ENCODE results near the gene PDGFA. TPM values are rescaled to one million over a fixed set of nuclear protein-coding genes. Genes with fewer than 3 reads are reported as not detected.

Gene PDGFA
- total RNA-seq, 4 donors from 2014 or later: 10.8 to 31.7 (median 26.0) TPM

DNA sequence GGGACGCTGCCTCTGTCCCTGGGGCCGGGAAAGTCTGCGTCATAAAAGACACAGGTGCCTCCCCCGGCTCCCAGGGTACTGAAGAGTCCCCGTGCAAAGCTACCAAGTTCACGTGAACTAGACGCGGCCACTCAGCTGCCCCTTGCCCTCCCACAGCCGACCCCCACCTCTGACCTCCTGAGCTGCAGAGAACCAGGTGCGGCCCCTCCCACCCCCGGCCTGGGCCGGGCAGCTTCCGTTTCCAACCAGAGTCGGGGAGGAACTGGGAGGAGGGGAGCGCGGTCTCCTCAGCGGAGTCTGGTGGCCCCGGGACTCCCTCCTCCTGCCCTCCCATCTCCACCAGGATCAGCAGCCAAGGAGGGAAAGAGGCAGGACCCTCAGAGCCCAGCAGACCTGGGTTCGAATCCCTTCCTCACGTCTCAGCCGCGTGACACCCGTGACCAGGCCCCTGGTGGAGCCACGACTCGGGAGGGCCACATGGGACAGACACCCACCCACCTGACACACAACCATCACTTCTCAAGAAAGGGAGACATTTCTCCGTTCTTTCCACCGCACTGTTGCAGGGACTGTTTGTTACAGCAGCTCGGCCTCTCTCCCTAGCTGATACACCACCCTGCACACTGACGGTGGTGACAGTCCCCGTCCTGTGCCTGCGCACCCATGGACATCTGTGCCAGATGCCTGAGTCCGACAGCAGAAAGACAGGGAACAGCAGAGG is 37.4 kb upstream of the PDGFA start:
- intact Hi-C loops (cut with DNase I; ENCODE audit: low total_unique reads) (no loop called here), in situ Hi-C loops (cut with MboI; ENCODE audit: low sequenced_read_pairs in 4 of 4) (no loop called here)
- Histone ChIP-seq H3K27ac (no peak overlapping the region), H3K27me3 (no peaks in the 10 kb centered on the region), H3K36me3 (no peaks in the 10 kb centered on the region), H3K4me1 (no peaks in the 10 kb centered on the region), H3K9me3 (no peaks in the 10 kb centered on the region), H3K4me3 (no peak overlapping the region)
- DNase-seq (no peak), ATAC-seq (no peak)
- TF ChIP-seq, protein P1, sequence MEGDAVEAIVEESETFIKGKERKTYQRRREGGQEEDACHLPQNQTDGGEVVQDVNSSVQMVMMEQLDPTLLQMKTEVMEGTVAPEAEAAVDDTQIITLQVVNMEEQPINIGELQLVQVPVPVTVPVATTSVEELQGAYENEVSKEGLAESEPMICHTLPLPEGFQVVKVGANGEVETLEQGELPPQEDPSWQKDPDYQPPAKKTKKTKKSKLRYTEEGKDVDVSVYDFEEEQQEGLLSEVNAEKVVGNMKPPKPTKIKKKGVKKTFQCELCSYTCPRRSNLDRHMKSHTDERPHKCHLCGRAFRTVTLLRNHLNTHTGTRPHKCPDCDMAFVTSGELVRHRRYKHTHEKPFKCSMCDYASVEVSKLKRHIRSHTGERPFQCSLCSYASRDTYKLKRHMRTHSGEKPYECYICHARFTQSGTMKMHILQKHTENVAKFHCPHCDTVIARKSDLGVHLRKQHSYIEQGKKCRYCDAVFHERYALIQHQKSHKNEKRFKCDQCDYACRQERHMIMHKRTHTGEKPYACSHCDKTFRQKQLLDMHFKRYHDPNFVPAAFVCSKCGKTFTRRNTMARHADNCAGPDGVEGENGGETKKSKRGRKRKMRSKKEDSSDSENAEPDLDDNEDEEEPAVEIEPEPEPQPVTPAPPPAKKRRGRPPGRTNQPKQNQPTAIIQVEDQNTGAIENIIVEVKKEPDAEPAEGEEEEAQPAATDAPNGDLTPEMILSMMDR (IDR thresholded peaks at IDR 0.05 in 4 of 5, conservative IDR thresholded peaks at IDR 0.05 in 1 of 5): no peak
- no peak for TF ChIP-seq POLR2A (IDR thresholded peaks at IDR 0.05)

DNA sequence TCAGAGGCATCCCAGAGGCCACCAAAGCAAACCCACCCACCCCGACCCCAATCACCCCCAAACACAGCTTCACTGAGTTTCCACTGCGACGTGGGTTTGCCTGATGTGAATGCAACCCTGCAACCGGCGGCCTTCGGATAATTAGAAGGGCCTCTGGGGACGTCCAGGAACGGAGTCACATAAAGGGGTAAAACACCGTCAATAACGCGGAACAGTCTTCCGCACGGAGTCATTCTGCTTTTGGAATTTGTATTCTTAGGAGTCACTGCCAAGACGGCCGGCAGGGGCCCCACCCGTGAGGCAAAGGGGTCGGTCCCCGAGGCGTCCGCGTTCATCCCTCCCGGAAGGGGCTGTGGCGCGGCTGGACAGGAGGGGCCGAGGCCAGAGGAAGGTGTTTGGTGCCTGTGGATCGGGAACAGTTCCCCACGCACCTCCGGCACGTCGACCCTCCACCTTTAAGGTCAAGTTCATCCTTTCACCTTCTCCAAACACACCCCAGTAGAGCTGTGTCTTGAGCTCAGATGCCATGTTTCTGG is 36.7 kb upstream of the PDGFA start:
- no peaks in the 10 kb centered on the region for H3K4me1 ChIP-seq
- no peak overlapping the region for H3K4me3 ChIP-seq
- ATAC-seq: no peak
- TF ChIP-seq, protein P1 (IDR thresholded peaks at IDR 0.05 in 4 of 5, conservative IDR thresholded peaks at IDR 0.05 in 1 of 5): no peak
- no peak for TF ChIP-seq POLR2A (IDR thresholded peaks at IDR 0.05)
- no peak for DNase-seq
- intact Hi-C loops (cut with DNase I; ENCODE audit: low total_unique reads): no loop called here
- no peak overlapping the region for H3K27ac ChIP-seq
- H3K36me3 ChIP-seq: no peaks in the 10 kb centered on the region
- no peaks in the 10 kb centered on the region for H3K9me3 ChIP-seq
- in situ Hi-C loops (cut with MboI; ENCODE audit: low sequenced_read_pairs in 4 of 4): no loop called here
- no peaks in the 10 kb centered on the region for H3K27me3 ChIP-seq

DNA sequence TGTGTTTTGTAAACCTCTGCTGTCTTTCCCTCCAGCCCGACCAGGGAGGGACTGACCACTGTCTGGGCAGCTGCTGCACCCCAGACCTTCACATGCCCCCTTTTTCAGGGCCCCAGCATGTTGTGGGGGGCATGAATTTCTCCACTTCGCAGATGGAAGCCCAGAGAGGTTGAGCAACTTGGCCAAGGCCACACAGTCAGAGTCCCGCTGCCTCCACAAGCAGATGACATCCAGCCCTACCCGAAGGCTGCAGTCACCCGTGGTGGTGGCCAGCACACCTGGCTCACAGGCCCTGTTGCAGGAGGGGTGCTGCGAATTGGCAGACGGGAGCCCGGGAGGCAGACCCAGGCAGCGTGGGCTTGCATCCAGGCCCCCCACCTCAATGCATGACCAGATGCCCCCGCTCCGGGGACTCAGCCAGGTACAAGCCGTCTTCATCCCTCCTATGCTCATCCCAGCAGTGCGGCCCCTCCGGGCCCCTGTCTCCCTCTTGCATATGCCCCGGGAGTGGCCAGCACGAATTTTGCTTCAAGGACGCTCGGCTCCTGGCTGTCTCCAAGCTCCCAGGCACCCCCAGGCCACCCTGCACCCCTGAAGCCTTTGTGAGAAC is 36.0 kb upstream of the PDGFA start:
- DNase-seq (no peak), ATAC-seq (no peak)
- no peaks in the 10 kb centered on the region for H3K36me3 ChIP-seq
- H3K4me3 ChIP-seq: no peak overlapping the region
- H3K4me1 ChIP-seq: no peaks in the 10 kb centered on the region
- H3K27ac ChIP-seq: no peak overlapping the region
- intact Hi-C loops (cut with DNase I; ENCODE audit: low total_unique reads): no loop called here
- in situ Hi-C loops (cut with MboI; ENCODE audit: low sequenced_read_pairs in 4 of 4): no loop called here
- no peaks in the 10 kb centered on the region for H3K9me3 ChIP-seq
- TF ChIP-seq, protein P1 (IDR thresholded peaks at IDR 0.05 in 4 of 5, conservative IDR thresholded peaks at IDR 0.05 in 1 of 5): no peak
- no peak for TF ChIP-seq POLR2A (IDR thresholded peaks at IDR 0.05)
- no peaks in the 10 kb centered on the region for H3K27me3 ChIP-seq

DNA sequence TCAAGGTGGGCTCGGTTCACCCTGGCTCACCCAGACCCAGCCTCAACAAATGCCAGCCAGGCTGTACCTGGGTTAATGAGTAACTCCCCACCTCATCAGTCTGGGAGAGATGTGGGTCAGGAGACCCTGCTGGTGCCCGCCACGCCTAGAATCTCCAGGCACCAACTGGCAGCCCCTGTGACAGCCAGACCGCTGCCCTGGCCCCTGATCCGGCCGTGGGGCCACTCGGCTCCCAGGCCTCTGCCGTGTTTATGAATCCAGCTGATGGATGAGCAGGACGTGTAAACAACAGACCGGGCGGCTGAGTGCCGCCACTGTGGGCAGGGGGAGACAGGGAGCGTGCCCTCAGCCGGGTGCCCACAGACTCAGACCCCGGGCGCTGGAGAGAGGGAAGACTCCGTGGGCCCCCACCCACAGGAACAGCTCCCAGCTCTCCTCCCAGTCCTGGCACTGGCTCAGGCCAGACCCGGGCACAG is 34.0 kb upstream of the PDGFA start:
- Histone ChIP-seq H3K9me3 (no peaks in the 10 kb centered on the region), H3K27me3 (no peaks in the 10 kb centered on the region), H3K27ac (no peak overlapping the region), H3K4me3 (no peak overlapping the region), H3K36me3 (no peaks in the 10 kb centered on the region), H3K4me1 (no peaks in the 10 kb centered on the region)
- DNase-seq: no peak
- in situ Hi-C loops (cut with MboI; ENCODE audit: low sequenced_read_pairs in 4 of 4): no loop called here
- intact Hi-C loops (cut with DNase I; ENCODE audit: low total_unique reads): no loop called here
- ATAC-seq: no peak
- TF ChIP-seq POLR2A (IDR thresholded peaks at IDR 0.05): no peak
- TF ChIP-seq, protein P1 (IDR thresholded peaks at IDR 0.05 in 4 of 5, conservative IDR thresholded peaks at IDR 0.05 in 1 of 5): no peak
